Ectodermal cell (in vitro differentiated cells): ENCODE results near the gene ATF6B. TPM values are rescaled to one million over a fixed set of nuclear protein-coding genes. Genes with fewer than 3 reads are reported as not detected.

Experiments
- H3K27ac ChIP-seq: 2 replicates; pipeline ENCODE4 v1.7.0; 2013; ENCODE audit warnings: mild to moderate bottlenecking, low read depth, low read length; ENCODE audit not compliant: insufficient read depth, poor library complexity, severe bottlenecking
- H3K27me3 ChIP-seq: 2 replicates; pipeline ENCODE4 v1.7.0; 2013; ENCODE audit warnings: mild to moderate bottlenecking, low read length; ENCODE audit not compliant: insufficient read depth, control insufficient read depth, poor library complexity, severe bottlenecking
- H3K36me3 ChIP-seq: one replicate; pipeline ENCODE4 v1.7.0; 2013; ENCODE audit warnings: low read length; ENCODE audit not compliant: control insufficient read depth, insufficient read depth
- H3K4me1 ChIP-seq: one replicate; pipeline ENCODE4 v1.7.0; 2013; ENCODE audit warnings: low read length; ENCODE audit not compliant: control insufficient read depth, insufficient read depth
- H3K4me3 ChIP-seq: 2 replicates; pipeline ENCODE4 v1.7.0; 2013; ENCODE audit warnings: low read depth, low read length, control low read depth; ENCODE audit not compliant: insufficient read depth
- H3K9me3 ChIP-seq: 2 replicates; pipeline ENCODE4 v1.7.0; 2013; ENCODE audit warnings: mild to moderate bottlenecking, low read length, moderate library complexity; ENCODE audit not compliant: control insufficient read depth
- WGBS, 2 experiments: methylation state at CpG; one replicate each; pipeline ENCODE4 v1.1.7; 2013; ENCODE audit warnings: missing lambda C conversion rate in 2 of 2; 5-methylcytosine and 5-hydroxymethylcytosine counted together
- polyA plus RNA-seq, 4 experiments: library from polyadenylated mRNA; stranded (reverse); fragments of 50-300 nt; gene quantifications; one replicate each; pipeline ENCODE4 v1.2.3, GENCODE V29; 2013

The ATF6B gene
- polyA plus RNA-seq (2013, experiment 1 of 4): 54.0 TPM
- 58.7 TPM for polyA plus RNA-seq (2013, experiment 2 of 4)
- polyA plus RNA-seq (2013, experiment 3 of 4): 48.1 TPM
- polyA plus RNA-seq (2013, experiment 4 of 4): 52.9 TPM

- peak within 1 kb of the TSS; percentile 96 for H3K4me3 ChIP-seq
- WGBS, 2 experiments: 0% methylated on average over 44 of the region's 44 CpGs
- H3K27ac ChIP-seq: peak within 1 kb of the TSS; percentile 94
- no peaks in the 10 kb centered on the region for H3K9me3 ChIP-seq
- no peaks in the 10 kb centered on the region for H3K27me3 ChIP-seq
- H3K4me1 ChIP-seq: peaks cover 24% of the 10 kb centered on the region
- no peaks in the 10 kb centered on the region for H3K36me3 ChIP-seq
These were observed at the start of gene ATF6B for GRCh38 chr6:32127717-32128592. Gene ATF6B (minus strand): TSS chr6:32128246. CDS start chr6:32128207, 39 bp downstream.

- 0 to 1% methylated on average over 20 of the region's 20 CpGs for WGBS, 2 experiments
- Histone ChIP-seq H3K27me3 (no peaks in the 10 kb centered on the region), H3K4me1 (peaks cover 25% of the 10 kb centered on the region), H3K4me3 (peak overlapping the region; percentile 98), H3K36me3 (peaks cover 4% of the 10 kb centered on the region), H3K9me3 (no peaks in the 10 kb centered on the region), H3K27ac (peak overlapping the region; percentile 99)
These were observed 49.2 kb upstream of the ATF6B start for GRCh38 chr6:32177183-32177787.

- Histone ChIP-seq H3K9me3 (no peaks in the 10 kb centered on the region), H3K36me3 (peaks cover under 1% of the 10 kb centered on the region), H3K27me3 (no peaks in the 10 kb centered on the region), H3K4me3 (peak overlapping the region; percentile 98), H3K4me1 (peaks cover 25% of the 10 kb centered on the region), H3K27ac (peak overlapping the region; percentile 99)
- 20 to 25% methylated on average over 5 of the region's 5 CpGs for WGBS, 2 experiments
These were observed 48.6 kb upstream of the ATF6B start for GRCh38 chr6:32176476-32177182.

- Histone ChIP-seq H3K27ac (peak within 1 kb of the TSS; percentile 99), H3K27me3 (no peaks in the 10 kb centered on the region), H3K36me3 (peaks cover 6% of the 10 kb centered on the region), H3K9me3 (no peaks in the 10 kb centered on the region), H3K4me3 (peak within 1 kb of the TSS; percentile 98), H3K4me1 (peaks cover 25% of the 10 kb centered on the region)
- WGBS, 2 experiments: 1 to 2% methylated on average over 26 to 27 of the region's 27 CpGs
These were observed 47.8 kb upstream of the ATF6B start, which contains the start of gene AGPAT1 for GRCh38 chr6:32175711-32176475. Gene AGPAT1 (minus strand): TSS chr6:32176084. CDS start chr6:32171496, 4,588 bp downstream.

GRCh38 chr6:32175322-32175710, 47.3 kb upstream of the ATF6B start:
- no peaks in the 10 kb centered on the region for H3K27me3 ChIP-seq
- H3K27ac ChIP-seq: no peak overlapping the region

GRCh38 chr6:32174416-32174815, 46.4 kb upstream of the ATF6B start:
- WGBS, 2 experiments: 95% methylated on average over 1 of the region's 1 CpG
- peak overlapping the region; percentile 98 for H3K4me3 ChIP-seq

More at GRCh38 chr6:32175322-32175710, 47.3 kb upstream of the ATF6B start:
- no peaks in the 10 kb centered on the region for H3K9me3 ChIP-seq
- peaks cover 12% of the 10 kb centered on the region for H3K36me3 ChIP-seq
- H3K4me1 ChIP-seq: peaks cover 25% of the 10 kb centered on the region
- WGBS, 2 experiments: 0 to 3% methylated on average over 2 of the region's 2 CpGs
- peak overlapping the region; percentile 98 for H3K4me3 ChIP-seq

GRCh38 chr6:32173051-32173727, 45.1 kb upstream of the ATF6B start:
- Histone ChIP-seq H3K9me3 (no peaks in the 10 kb centered on the region), H3K4me3 (no peak overlapping the region), H3K27ac (no peak overlapping the region), H3K27me3 (no peaks in the 10 kb centered on the region), H3K36me3 (peaks cover 27% of the 10 kb centered on the region), H3K4me1 (peaks cover 22% of the 10 kb centered on the region)
- 79 to 85% methylated on average over 4 of the region's 4 CpGs for WGBS, 2 experiments

More at GRCh38 chr6:32174416-32174815, 46.4 kb upstream of the ATF6B start:
- no peaks in the 10 kb centered on the region for H3K27me3 ChIP-seq
- peaks cover 21% of the 10 kb centered on the region for H3K4me1 ChIP-seq
- no peaks in the 10 kb centered on the region for H3K9me3 ChIP-seq
- H3K27ac ChIP-seq: no peak overlapping the region
- H3K36me3 ChIP-seq: peaks cover 19% of the 10 kb centered on the region

GRCh38 chr6:32171234-32171633, 43.2 kb upstream of the ATF6B start:
- peaks cover 28% of the 10 kb centered on the region for H3K36me3 ChIP-seq
- 91 to 94% methylated on average over 6 of the region's 6 CpGs for WGBS, 2 experiments
- H3K27ac ChIP-seq: no peak overlapping the region
- H3K27me3 ChIP-seq: no peaks in the 10 kb centered on the region
- H3K4me3 ChIP-seq: no peak overlapping the region
- H3K9me3 ChIP-seq: no peaks in the 10 kb centered on the region
- peaks cover 30% of the 10 kb centered on the region for H3K4me1 ChIP-seq

- Histone ChIP-seq H3K27ac (no peak overlapping the region), H3K27me3 (no peaks in the 10 kb centered on the region), H3K4me1 (peaks cover 30% of the 10 kb centered on the region), H3K9me3 (no peaks in the 10 kb centered on the region), H3K36me3 (peaks cover 28% of the 10 kb centered on the region), H3K4me3 (no peak overlapping the region)
- WGBS, 2 experiments: 96% methylated on average over 11 of the region's 11 CpGs
These were observed 42.2 kb upstream of the ATF6B start for GRCh38 chr6:32170294-32170693.
